HG03175 (cell line): Measurements from ENCODE around the gene TAC4.

Experiments used
- ATAC-seq: cut with Tn5 transposase; IDR thresholded peaks from one replicate; pipeline ENCODE4 v1.9.1; 2021; ENCODE audit warnings: mild to moderate bottlenecking, moderate library complexity; ENCODE audit not compliant: unreplicated experiment

Gene TAC4

GRCh38 chr17:49873926-49874325, 26.1 kb upstream of the TAC4 start:
- ATAC-seq: no peak

- ATAC-seq: no peak
Observed at GRCh38 chr17:49873466-49873865, 25.6 kb upstream of the TAC4 start.

DNA sequence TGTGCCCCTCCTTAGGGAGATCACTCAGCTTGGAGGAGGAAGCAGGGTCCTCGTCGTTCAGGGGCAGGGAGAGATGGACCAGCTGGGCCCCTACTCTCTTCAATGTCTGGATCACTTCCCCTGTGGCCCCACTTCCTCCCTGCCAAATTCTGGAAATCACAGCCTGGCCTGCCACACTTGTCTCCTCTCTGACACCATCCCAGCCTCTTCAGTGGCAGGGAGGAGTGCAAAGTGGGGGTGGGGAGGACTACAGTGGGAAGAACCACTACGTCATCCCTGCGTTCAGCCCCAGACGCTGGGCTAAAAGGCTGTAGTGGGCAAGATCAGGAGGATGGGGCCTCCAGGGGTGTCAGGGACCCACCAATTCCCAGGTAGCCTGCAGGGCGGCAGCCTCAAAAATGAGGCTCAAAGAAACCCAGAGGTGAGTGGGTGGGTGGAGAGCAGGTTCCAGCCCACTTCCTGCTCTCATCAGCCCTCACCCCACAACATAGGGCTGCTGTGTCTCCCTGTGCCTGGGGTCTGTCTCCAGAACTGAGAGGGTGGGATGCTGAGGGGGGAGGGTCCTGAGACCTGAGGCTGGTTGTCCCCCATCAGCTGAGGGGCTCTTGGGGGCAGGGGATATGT, 25.0 kb upstream of the TAC4 start:
- ATAC-seq: no peak

DNA sequence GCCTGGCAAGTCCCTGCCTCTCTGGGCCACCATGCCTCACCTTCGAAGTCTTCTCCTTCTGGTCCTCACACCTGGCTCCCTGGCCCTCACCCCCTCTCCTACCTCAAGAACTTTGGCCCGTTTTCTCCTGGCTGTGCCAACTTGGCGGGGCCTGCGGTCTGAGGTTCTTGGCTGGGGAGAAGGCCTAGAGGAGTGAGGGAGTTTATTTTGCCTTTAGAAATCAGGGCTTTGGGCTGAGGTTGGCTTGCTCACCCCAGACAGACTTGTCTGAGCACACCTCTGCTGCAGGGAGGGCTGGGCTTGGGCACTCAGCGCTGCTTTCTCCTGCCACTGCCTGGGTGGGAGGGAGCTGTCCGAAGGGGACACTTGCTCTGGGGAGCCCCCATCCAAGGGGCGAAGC, 23.3 kb upstream of the TAC4 start:
- ATAC-seq: no peak

GRCh38 chr17:49870298-49870697, 22.4 kb upstream of the TAC4 start:
- ATAC-seq: no peak

GRCh38 chr17:49869038-49869374, 21.1 kb upstream of the TAC4 start:
- no peak for ATAC-seq

- no peak for ATAC-seq
Observed at GRCh38 chr17:49866882-49867413, 19.1 kb upstream of the TAC4 start.

DNA sequence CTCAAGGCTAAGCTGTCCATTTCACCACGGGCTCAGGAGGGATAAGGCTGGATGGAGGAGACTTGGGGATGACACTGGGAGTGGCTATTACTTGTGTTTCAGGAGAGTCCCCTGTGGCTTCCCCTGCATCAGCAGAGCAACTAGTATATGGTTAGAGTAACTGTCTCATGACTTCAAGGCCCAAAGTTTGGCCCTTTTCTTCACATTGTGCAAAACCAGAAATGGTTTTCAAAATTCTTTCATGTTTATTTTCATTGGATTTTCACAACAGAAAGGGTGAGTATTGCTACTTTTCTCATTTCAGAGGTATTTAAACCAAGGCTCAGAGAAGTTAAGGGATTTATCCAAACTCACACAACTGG, 18.1 kb upstream of the TAC4 start:
- ATAC-seq: no peak

DNA sequence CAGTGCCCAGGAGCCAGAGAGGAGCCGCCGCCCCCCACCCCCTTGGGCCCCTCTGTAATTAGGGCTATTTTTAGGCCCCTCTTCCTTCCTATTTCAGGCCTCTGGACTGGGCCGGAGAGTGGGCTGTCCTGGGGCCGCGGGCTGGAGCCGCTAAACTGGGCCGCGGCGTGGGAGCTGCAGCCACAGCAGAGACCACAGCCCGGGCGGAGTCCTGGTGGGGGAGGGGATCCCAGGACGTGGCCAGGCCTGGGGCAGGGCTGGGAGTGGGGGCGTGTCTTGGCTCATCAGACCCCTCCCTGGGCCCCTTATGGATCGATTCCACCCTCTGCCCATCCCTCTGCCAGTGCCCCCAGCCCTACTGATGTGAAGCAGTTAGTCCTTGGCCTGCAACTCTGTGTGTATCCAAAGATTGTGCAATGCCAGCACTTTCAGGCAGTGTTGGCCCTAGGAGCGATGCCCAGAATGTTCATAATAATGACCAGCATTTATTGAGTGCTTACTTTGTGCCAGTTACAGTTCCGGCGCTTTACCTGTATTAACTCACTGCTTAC, 15.0 kb upstream of the TAC4 start:
- no peak for ATAC-seq

DNA sequence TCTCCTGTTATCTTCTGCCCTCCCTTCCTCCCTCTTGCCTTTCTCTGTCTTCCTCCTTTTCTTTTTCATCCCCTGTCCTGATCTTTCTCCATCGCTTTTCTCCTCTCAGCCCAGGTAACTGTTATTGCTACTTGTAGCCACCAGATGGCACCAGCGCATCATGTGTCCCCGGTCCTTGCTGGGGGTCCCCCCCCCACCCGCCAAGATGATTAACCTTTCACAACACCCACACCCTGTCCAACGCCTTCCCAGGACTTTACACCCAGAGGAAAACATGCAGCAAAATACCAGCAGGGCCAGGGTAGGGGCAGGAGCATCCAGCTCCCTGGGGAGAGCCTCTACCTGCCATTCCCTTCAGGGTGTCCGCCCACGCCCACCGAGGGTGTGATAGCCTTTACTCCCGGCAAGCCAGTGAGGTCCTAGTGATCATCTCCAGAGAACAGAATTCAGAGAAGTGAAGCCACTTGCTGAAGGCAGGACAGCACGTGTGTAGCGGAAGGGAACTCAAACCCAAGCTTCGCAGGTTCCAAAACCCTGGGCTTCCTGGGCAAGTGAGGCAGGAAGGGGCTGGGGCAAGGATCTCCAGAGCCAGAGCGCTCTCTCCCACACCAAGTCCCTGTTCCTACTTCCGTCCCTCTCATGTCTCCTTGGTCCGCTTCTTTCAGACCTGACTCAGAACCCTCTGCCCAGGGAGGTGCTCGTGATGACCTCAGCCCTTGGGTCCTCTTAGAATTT, 13.4 kb upstream of the TAC4 start:
- no peak for ATAC-seq

GRCh38 chr17:49859991-49860953, 12.4 kb upstream of the TAC4 start:
- ATAC-seq: no peak

- ATAC-seq: no peak
Observed at GRCh38 chr17:49858796-49859195, 10.9 kb upstream of the TAC4 start.

GRCh38 chr17:49854126-49854525, 6.3 kb upstream of the TAC4 start:
- ATAC-seq: no peak

GRCh38 chr17:49853470-49854015, 5.7 kb upstream of the TAC4 start:
- no peak for ATAC-seq

- ATAC-seq: no peak
Observed at GRCh38 chr17:49851387-49852291, 3.8 kb upstream of the TAC4 start.

DNA sequence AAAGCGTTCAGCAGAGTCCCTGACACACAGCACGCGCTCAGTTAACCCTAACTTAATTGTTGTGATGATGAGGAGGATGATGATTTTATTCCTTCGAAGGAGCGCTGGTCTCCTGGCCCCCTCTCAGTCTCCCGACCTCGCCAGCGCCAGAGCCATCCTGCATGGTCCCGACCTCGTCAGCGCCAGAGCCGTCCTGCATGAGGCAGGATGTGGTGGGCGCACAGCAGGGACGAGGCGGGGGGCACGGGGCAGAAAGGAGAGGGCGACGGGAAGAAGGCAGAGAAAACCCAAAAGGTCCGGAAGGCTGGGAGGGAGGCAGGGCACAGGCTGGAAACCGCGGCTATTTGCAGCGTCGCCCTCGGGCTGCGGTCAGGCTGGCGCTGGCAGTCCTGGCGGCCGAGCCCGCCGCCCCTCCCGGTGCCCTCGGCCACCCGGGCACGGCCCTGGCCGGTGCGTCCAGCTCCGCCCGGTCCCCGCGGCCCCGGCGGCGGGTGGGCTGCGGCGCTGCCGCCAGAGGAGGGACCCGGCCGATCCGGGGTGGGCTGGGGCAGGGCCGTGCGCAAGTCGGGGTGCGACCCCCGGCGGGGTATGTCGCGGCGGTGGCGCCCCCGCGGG, 3.0 kb upstream of the TAC4 start:
- no peak for ATAC-seq

DNA sequence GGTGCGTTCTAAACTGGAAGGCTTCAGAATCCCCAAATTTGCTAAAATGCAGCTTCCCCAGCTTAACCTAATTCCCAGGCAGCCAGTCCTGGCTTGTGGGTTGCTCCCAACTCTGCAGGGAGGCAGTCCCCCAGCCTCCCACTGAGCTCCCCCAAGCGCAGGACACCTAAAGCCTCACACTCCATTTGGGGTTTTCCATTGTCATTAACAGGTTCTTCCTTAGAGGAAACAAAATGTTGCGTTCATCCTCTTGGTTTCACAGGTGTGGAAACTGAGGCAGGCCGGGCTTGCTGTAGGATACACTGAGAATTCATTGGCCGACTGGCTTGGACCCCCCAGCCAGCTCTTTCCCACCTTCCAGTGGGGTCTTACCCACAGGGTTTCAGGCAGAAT, 2.3 kb upstream of the TAC4 start:
- no peak for ATAC-seq

- ATAC-seq: no peak
Observed at GRCh38 chr17:49848739-49849138, 870 bp upstream of the TAC4 start.

DNA sequence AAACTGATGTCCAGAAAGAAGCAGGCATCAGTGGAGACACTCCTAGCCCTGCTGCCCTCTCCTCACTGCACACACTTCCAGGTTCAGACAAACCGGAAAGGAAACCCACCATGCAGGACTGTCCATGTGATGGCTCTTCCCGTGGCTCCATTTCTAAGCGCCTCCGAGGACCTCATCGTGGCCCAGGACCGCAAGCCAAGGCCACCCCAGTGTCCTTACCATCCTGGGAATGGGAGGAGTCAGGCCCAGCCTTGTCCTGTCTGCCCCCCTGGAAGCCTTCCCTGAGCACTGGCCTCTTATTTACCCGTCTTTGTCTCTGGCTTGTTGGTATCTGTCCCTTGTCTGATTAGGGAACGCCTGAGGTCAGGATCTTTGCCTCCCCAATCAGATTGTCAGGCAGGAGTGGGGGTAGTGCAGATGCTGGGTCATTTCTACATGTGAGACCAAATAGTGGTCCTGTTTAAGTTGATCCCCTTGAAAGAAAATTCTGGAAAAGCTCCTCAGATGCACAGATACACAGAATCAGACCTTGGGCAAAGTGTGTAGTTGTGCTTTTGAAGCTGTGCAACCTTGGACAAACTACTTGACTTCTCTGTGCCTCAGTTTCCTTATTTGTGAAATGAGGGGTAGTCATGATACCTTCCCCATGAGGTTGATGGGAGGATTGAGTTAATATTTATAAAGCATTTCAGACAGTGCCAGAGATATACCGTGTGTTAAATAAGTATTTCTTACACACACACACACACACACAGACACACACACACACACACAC, 744 bp downstream of the TAC4 start:
- ATAC-seq: no peak
